Common myeloid progenitor, CD34-positive (primary cell): ENCODE results near the gene NLRX1.
"Not testable (repeated sequence)": the region's sequence is repeated elsewhere in the genome, so short reads cannot be mapped to it uniquely, and the experiment has no call there.

Experiments used
- CTCF ChIA-PET: fragments of 350-600 bp; sonication (Branson Sonifier 250); formaldehyde crosslinking; loops from one replicate; lab custom pipeline; 2021; ENCODE audit warnings: antibody characterized with exemption; lab: Charles Lee
- POLR2A ChIA-PET: fragments of 350-600 bp; sonication (Branson Sonifier 250); formaldehyde crosslinking; loops from one replicate; lab custom pipeline; 2021; ENCODE audit warnings: antibody characterized with exemption; lab: Charles Lee
- DNase-seq, 3 donors: peaks; one replicate each; pipeline versions ENCODE4 v3.0.0 to v3.0.0-alpha.2; 2013
- H3K27ac ChIP-seq, 2 experiments: 1 replicate in 1 of 2; 2 replicates in 1 of 2; pipeline ENCODE4 v1.7.0; 2013; ENCODE audit warnings: inconsistent platforms in 2 of 2, low read length in 2 of 2, mild to moderate bottlenecking in 2 of 2, low read depth in 1 of 2, moderate library complexity in 1 of 2; ENCODE audit not compliant: severe bottlenecking in 2 of 2, insufficient read depth in 1 of 2, poor library complexity in 1 of 2
- H3K27me3 ChIP-seq, 5 experiments: replicated peaks in 2 of 5; 1 replicate in 3 of 5; 2 replicates in 2 of 5; pipeline versions ENCODE4 v1.6.1 to v1.7.0; 2013; ENCODE audit warnings: low read length in 4 of 5, mild to moderate bottlenecking in 2 of 5, moderate library complexity in 2 of 5, inconsistent platforms in 1 of 5; ENCODE audit not compliant: insufficient read depth in 5 of 5, control insufficient read depth in 4 of 5
- H3K36me3 ChIP-seq, 4 experiments: 1 replicate in 2 of 4; 2 replicates in 2 of 4; pipeline versions ENCODE4 v1.6.1 to v1.7.0; 2013; ENCODE audit warnings: low read length in 3 of 4, control low read depth in 1 of 4, mild to moderate bottlenecking in 1 of 4; ENCODE audit not compliant: control insufficient read depth in 4 of 4, insufficient read depth in 4 of 4
- H3K4me1 ChIP-seq, 4 experiments: 1 replicate in 3 of 4; 2 replicates in 1 of 4; pipeline versions ENCODE4 v1.6.1 to v1.7.1; 2013; ENCODE audit warnings: low read length in 3 of 4, mild to moderate bottlenecking in 3 of 4, control low read depth in 1 of 4, inconsistent platforms in 1 of 4, moderate library complexity in 1 of 4; ENCODE audit not compliant: control insufficient read depth in 4 of 4, insufficient read depth in 4 of 4; ENCODE audit errors: control extremely low read depth in 1 of 4
- H3K4me3 ChIP-seq, 7 experiments: 1 replicate in 4 of 7; 2 replicates in 3 of 7; pipeline versions ENCODE4 v1.5.1 to v1.7.0; 2013; ENCODE audit warnings: mild to moderate bottlenecking in 7 of 7, low read length in 6 of 7, moderate library complexity in 6 of 7, inconsistent platforms in 2 of 7, low read depth in 2 of 7, control low read depth in 1 of 7; ENCODE audit not compliant: insufficient read depth in 4 of 7, control insufficient read depth in 1 of 7; ENCODE audit errors: extremely low read depth in 1 of 7
- H3K9me3 ChIP-seq, 5 experiments: 1 replicate in 4 of 5; 2 replicates in 1 of 5; pipeline versions ENCODE4 v1.6.1 to v1.7.1; 2013; ENCODE audit warnings: low read length in 4 of 5, mild to moderate bottlenecking in 2 of 5, inconsistent platforms in 1 of 5, low read depth in 1 of 5, moderate library complexity in 1 of 5; ENCODE audit not compliant: control insufficient read depth in 4 of 5, insufficient read depth in 2 of 5; ENCODE audit errors: control extremely low read depth in 1 of 5
- WGBS: methylation state at CpG from one replicate; pipeline ENCODE4 v1.1.5; 2013; ENCODE audit not compliant: insufficient coverage; 5-methylcytosine and 5-hydroxymethylcytosine counted together

Gene NLRX1

DNA sequence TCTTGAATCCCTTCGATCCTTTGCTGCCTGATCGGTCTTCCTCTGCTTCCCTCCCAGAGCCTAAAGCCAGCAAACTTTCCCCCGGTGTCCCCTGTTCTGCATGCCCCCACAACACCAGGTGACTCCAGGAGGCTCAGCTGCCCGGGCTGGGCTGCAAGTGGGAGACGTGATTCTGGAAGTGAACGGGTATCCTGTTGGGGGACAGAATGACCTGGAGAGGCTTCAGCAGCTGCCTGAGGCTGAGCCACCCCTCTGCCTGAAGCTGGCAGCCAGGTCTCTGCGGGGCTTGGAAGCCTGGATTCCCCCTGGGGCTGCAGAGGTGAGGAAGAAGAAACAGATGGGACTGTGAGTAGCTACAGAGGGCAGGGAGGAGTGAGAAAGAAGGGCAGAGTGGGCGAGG is 20.4 kb downstream of the NLRX1 start:
- H3K9me3 ChIP-seq = no peaks in the 10 kb centered on the region
- H3K4me1 ChIP-seq = no peaks in the 10 kb centered on the region
- no peak for DNase-seq
- ChIA-PET POLR2A (interaction anchor here (0.6 kb wide), 1 partner anchor 12 kb away, joined by 3 read pairs; no protein-coding TSS in a partner anchor), CTCF (interaction anchor here (1.4 to 1.8 kb wide), 2 partner anchors 10 to 20 kb away, joined by 4 to 6 read pairs; partner anchors contain the start of gene NLRX1)
- WGBS = 94% methylated on average over 5 of the region's 8 CpGs
- H3K27me3 ChIP-seq = no peaks in the 10 kb centered on the region
- no peak overlapping the region for H3K4me3 ChIP-seq
- peaks cover 0 to 1% (median under 1%) of the 10 kb centered on the region in 4 experiments for H3K36me3 ChIP-seq
- no peak overlapping the region for H3K27ac ChIP-seq

DNA sequence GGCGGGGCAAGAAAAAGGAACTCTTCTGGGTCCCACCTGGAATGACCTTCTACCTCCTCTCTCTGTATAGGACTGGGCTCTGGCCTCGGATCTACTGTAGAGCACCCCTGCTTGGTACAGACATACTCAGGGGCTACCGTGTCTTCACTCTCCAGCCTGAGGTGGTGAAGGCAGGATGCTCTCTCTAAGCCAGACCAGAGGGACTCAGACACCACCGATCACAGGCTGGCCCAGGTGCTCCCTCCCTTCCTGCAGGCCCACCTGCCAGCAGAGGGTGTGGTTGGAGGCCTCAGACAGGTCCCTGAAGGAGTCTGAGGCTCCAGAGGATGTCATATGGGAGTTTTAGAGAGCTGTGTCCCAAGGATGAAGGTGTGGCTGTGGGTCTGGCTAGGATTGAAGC is 20.9 kb downstream of the NLRX1 start:
- Histone ChIP-seq H3K27ac (no peak overlapping the region), H3K9me3 (no peaks in the 10 kb centered on the region), H3K4me3 (no peak overlapping the region), H3K4me1 (no peaks in the 10 kb centered on the region), H3K36me3 (no peaks in the 10 kb centered on the region), H3K27me3 (no peaks in the 10 kb centered on the region)
- no peak for DNase-seq
- 95% methylated on average over 3 of the region's 4 CpGs for WGBS
- POLR2A ChIA-PET = no interaction called here
- CTCF ChIA-PET = interaction anchor here (1.5 kb wide), 1 partner anchor 94 kb away, joined by 4 read pairs; a partner anchor contains a TSS

DNA sequence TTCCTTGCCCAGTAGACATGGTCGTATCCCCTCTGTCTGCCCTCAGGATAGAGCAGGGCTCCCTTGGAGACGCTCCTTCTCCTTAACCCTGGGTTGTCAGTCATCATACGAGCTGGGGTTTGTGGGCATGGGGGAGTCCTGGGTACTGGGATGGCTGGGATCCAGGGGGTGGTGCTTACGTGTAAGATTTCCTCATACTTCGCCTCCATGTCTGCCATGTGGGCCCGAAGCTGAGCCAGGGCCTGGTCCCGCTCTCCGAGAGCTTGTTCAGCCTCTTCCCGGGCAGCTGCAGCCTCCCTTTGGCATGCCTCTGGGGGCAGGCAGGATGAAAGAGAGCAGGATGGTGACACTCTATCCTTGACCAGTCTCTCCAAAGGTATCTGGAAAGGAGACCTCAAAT is 22.0 kb downstream of the NLRX1 start:
- Histone ChIP-seq H3K9me3 (no peaks in the 10 kb centered on the region), H3K4me3 (no peak overlapping the region), H3K36me3 (no peaks in the 10 kb centered on the region), H3K27me3 (no peaks in the 10 kb centered on the region), H3K4me1 (no peaks in the 10 kb centered on the region), H3K27ac (no peak overlapping the region)
- 94% methylated on average over 8 of the region's 9 CpGs for WGBS
- CTCF ChIA-PET = interaction anchor here (0.9 to 1.5 kb wide), 6 partner anchors 11 to 95 kb away, joined by 3 to 4 read pairs (median 4); a partner anchor contains a TSS
- DNase-seq = no peak
- POLR2A ChIA-PET = interaction anchor here (0.6 kb wide), 1 partner anchor 22 kb away, joined by 4 read pairs; no protein-coding TSS in a partner anchor

DNA sequence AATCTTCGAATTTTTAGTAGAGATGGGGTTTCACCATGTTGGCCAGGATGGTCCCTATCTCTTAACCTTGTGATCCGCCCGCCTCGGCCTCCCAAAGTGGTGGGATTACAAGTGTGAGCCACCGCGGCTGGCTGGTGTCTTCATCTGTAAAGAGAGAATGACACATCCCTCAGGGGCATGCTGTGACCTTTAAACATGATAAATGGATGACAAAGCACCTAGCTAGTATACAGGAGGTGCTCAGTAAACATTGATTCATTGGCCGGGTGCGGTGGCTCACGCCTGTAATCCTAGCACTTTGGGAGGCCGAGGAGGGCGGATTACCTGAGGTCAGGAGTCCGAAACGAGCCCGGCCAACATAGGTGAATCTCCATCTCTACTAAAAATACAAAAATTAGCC is 22.7 kb downstream of the NLRX1 start:
- CTCF ChIA-PET = interaction anchor here (0.9 to 1.4 kb wide), 4 partner anchors 8 to 26 kb away, joined by 3 to 4 read pairs (median 3); no protein-coding TSS in a partner anchor
- H3K4me3 ChIP-seq, H3K9me3 ChIP-seq, H3K27me3 ChIP-seq, H3K27ac ChIP-seq, POLR2A ChIA-PET, H3K4me1 ChIP-seq, DNase-seq, H3K36me3 ChIP-seq: not testable (repeated sequence)
- WGBS = 98% methylated on average over 12 of the region's 14 CpGs

DNA sequence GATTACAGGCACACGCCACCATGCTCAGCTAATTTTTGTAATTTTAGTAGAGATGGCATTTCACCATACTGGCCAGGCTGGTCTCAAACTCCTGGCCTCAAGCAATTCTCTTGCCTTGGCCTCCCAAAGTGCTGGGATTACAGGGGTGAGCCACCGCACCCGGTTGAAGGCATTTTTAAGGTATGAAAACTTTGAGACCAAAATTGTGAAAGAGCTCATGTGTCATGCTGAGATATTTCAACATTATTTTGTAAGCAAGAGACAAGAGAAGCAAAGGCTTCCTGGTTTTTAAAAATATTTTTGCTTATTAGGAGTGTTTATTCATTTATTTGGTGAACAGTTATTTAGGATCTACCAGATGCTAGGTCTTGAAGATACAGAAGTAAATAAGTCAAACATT is 23.6 kb downstream of the NLRX1 start:
- H3K36me3 ChIP-seq = no peaks in the 10 kb centered on the region
- H3K9me3 ChIP-seq = no peaks in the 10 kb centered on the region
- ChIA-PET POLR2A (no interaction called here), CTCF (interaction anchor here (1.2 to 2.2 kb wide), 3 partner anchors 9 to 38 kb away, joined by 3 to 5 read pairs (median 3); no protein-coding TSS in a partner anchor)
- H3K4me3 ChIP-seq = no peak overlapping the region
- no peak for DNase-seq
- no peaks in the 10 kb centered on the region for H3K27me3 ChIP-seq
- peaks cover 0 to 4% (median 3%) of the 10 kb centered on the region in 4 experiments for H3K4me1 ChIP-seq
- 100% methylated on average over 3 of the region's 3 CpGs for WGBS
- H3K27ac ChIP-seq = no peak overlapping the region

DNA sequence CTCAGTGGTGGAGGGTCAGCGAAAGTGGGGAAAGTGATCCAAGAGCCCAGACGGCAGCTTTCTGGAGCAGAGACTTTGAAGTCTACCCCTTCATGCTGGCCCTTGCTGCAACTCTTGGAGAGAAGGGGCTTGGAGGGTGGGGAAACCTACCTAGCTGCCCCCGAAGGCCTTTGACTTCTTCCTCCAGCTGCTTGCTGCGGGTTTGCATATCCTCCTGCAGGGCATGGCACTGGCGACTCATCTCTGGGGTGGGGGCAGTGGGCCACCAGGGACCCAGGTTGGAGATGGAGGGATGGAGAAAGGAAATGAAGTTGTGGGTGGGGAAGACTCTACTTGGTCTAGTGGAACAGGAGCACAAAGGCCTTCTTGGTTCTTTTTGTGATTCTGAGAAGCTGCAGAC is 24.5 kb downstream of the NLRX1 start:
- ChIA-PET POLR2A (no interaction called here), CTCF (interaction anchor here (1.0 to 2.2 kb wide), 5 partner anchors 11 to 131 kb away, joined by 3 to 5 read pairs (median 3); no protein-coding TSS in a partner anchor)
- WGBS = 87% methylated on average over 3 of the region's 5 CpGs
- no peak for DNase-seq
- Histone ChIP-seq H3K27ac (no peak overlapping the region), H3K4me3 (no peak overlapping the region), H3K36me3 (no peaks in the 10 kb centered on the region), H3K9me3 (no peaks in the 10 kb centered on the region), H3K27me3 (no peaks in the 10 kb centered on the region), H3K4me1 (peaks cover 0 to 4% (median 3%) of the 10 kb centered on the region in 4 experiments)

DNA sequence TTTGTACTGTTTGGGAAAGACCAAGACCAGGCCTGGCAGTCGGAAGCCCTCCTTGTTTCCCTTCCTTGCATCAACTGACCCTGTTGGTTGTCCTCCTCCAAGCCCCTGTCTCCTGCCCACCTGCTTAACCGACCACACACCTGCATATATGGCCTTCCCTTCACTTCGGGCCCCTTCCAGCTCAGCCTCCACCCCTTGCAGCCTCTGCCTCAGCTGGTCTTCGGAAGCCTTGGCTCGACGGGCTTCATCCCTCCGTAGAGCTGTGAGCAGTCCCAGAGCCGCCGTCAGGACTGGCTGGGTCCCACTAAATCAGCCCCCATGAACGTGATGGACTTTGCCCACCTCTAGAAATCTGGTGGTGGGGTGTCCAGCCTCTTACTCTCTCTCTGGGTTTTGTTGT is 25.1 kb downstream of the NLRX1 start:
- no peak overlapping the region for H3K27ac ChIP-seq
- ChIA-PET POLR2A (no interaction called here), CTCF (interaction anchor here (1.0 to 2.2 kb wide), 5 partner anchors 12 to 130 kb away, joined by 3 to 5 read pairs (median 3); no protein-coding TSS in a partner anchor)
- no peak for DNase-seq
- WGBS = 90% methylated on average over 6 of the region's 10 CpGs
- no peak overlapping the region for H3K4me3 ChIP-seq
- no peaks in the 10 kb centered on the region for H3K27me3 ChIP-seq
- no peaks in the 10 kb centered on the region for H3K9me3 ChIP-seq
- H3K36me3 ChIP-seq = no peaks in the 10 kb centered on the region
- H3K4me1 ChIP-seq = peaks cover 0 to 4% (median 3%) of the 10 kb centered on the region in 4 experiments
